Cardiac fibroblast (primary cell): ENCODE data around the gene SAFB.
"Not testable (repeated sequence)": the region's sequence is repeated elsewhere in the genome, so short reads cannot be mapped to it uniquely, and the experiment has no call there.

Experiments used
- DNase-seq, 2 donors: peaks; one replicate each; pipeline versions ENCODE4 v3.0.0 to v3.0.0-alpha.2; 2010; ENCODE audit warnings: low read depth in 2 of 2
- H3K4me3 ChIP-seq, 2 donors: replicated peaks in 1 of 2; 1 replicate in 1 of 2; 2 replicates in 1 of 2; pipeline ENCODE4 v1.5.1; 2011; ENCODE audit warnings: low read depth in 2 of 2, low read length in 2 of 2, mild to moderate bottlenecking in 2 of 2, moderate library complexity in 1 of 2
- TF ChIP-seq, protein P1 (sequence below): IDR thresholded peaks from one replicate; pipeline ENCODE4 v1.5.1; 2011; ENCODE audit warnings: low read depth, mild to moderate bottlenecking, low read length, inconsistent platforms

SAFB gene

GRCh38 chr19:5608291-5608690 lies 14.6 kb upstream of the SAFB start:
- H3K4me3 ChIP-seq, result no peak overlapping the region
- TF ChIP-seq, protein P1, sequence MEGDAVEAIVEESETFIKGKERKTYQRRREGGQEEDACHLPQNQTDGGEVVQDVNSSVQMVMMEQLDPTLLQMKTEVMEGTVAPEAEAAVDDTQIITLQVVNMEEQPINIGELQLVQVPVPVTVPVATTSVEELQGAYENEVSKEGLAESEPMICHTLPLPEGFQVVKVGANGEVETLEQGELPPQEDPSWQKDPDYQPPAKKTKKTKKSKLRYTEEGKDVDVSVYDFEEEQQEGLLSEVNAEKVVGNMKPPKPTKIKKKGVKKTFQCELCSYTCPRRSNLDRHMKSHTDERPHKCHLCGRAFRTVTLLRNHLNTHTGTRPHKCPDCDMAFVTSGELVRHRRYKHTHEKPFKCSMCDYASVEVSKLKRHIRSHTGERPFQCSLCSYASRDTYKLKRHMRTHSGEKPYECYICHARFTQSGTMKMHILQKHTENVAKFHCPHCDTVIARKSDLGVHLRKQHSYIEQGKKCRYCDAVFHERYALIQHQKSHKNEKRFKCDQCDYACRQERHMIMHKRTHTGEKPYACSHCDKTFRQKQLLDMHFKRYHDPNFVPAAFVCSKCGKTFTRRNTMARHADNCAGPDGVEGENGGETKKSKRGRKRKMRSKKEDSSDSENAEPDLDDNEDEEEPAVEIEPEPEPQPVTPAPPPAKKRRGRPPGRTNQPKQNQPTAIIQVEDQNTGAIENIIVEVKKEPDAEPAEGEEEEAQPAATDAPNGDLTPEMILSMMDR, result no peak
- no peak for DNase-seq

DNA sequence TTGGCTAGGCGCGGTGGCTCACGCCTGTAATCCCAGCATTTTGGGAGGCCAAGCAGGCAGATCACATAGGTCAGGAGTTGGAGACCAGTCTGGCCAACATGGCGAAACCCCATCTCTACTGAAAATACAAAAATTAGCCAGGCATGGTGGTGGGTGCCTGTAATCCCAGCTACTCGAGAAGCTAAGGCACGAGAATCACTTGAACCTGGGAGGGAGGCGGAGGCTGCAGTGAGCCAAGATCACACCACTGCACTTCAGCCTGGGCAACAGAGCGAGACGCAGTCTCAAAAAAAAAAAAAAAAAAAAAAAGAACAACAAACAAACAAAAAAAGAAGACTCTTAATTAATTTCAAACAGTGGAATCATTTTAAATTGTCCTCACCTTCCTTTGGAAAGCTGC lies 14.1 kb upstream of the SAFB start:
- H3K4me3 ChIP-seq, DNase-seq: not testable (repeated sequence)

GRCh38 chr19:5609881-5610448 lies 12.9 kb upstream of the SAFB start:
- no peak overlapping the region for H3K4me3 ChIP-seq
- no peak for DNase-seq
- TF ChIP-seq, protein P1, result no peak

GRCh38 chr19:5612891-5613865 lies 9.7 kb upstream of the SAFB start:
- no peak overlapping the region for H3K4me3 ChIP-seq
- TF ChIP-seq, protein P1, result no peak
- DNase-seq, result no peak

GRCh38 chr19:5615756-5616327 lies 7.0 kb upstream of the SAFB start:
- peak in 1 of 2 donors; percentile 27 for DNase-seq
- TF ChIP-seq, protein P1, result no peak
- H3K4me3 ChIP-seq, result no peak overlapping the region

DNA sequence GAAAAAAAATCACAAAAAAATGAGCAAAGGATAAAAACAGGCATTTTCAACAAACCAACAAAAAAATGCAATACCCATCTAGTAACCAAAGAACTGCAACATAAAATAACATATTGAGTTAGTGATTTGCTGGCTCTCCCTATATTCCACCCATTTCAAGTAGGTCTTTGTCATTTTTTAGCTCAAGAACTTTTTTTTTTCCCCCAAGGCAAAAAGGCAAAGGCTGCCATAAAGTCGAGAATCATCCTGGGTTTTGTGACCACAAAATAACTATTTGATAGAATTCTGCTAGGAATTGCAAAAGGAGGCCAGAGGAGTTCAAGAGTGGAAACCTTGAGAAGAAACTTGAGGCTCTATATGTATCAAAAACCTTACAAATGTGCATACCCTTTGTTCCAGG lies 5.8 kb upstream of the SAFB start:
- no peak for DNase-seq
- TF ChIP-seq, protein P1, result no peak
- no peak overlapping the region for H3K4me3 ChIP-seq

- DNase-seq, result no peak
- H3K4me3 ChIP-seq, result no peak overlapping the region
- TF ChIP-seq, protein P1, result no peak
Measured at GRCh38 chr19:5618591-5618990, 4.3 kb upstream of the SAFB start.
